T-cell (primary cell): ENCODE results near the gene WBP1L. TPM values are rescaled to one million over a fixed set of nuclear protein-coding genes. Genes with fewer than 3 reads are reported as not detected.

ENCODE experiments used
- ATAC-seq, 4 experiments: fragments of 200-7000 bp in 3 of 4; fragments of 150-1000 bp in 1 of 4; cut with Tn5 transposase; replicated peaks in 1 of 4; 1 replicate in 3 of 4; 2 replicates in 1 of 4; pipeline ENCODE4 v1.10.0; 2021; ENCODE audit warnings: moderate library complexity in 3 of 4, mild to moderate bottlenecking in 2 of 4, moderate number of reproducible peaks in 1 of 4
- CTCF ChIA-PET, 2 donors: fragments of 300-600 bp; sonication (Branson Sonifier 250); formaldehyde crosslinking; loops; one replicate each; lab custom pipeline; 2022; ENCODE audit warnings: antibody characterized with exemption in 2 of 2; lab: Charles Lee
- POLR2A ChIA-PET, 2 donors: fragments of 300-600 bp; sonication (Branson Sonifier 250); formaldehyde crosslinking; loops; one replicate each; lab custom pipeline; 2022; ENCODE audit warnings: antibody characterized with exemption in 2 of 2; lab: Charles Lee
- DNase-seq, 35 experiments: peaks; one replicate each; pipeline versions ENCODE4 v3.0.0 to v3.0.0-alpha.2; 2013 to 2023
- H3K27ac ChIP-seq: one replicate; pipeline ENCODE4 v1.5.1; 2013; ENCODE audit warnings: low read length
- H3K27me3 ChIP-seq, 2 experiments: replicated peaks in 1 of 2; 1 replicate in 1 of 2; 2 replicates in 1 of 2; pipeline versions ENCODE4 v1.6.1 to v1.7.0; 2013; ENCODE audit warnings: low read length in 1 of 2, mixed read lengths in 1 of 2; ENCODE audit not compliant: control insufficient read depth in 2 of 2, insufficient read depth in 2 of 2; ENCODE audit errors: extremely low read depth in 1 of 2
- H3K36me3 ChIP-seq, 2 donors: 1 replicate in 1 of 2; 2 replicates in 1 of 2; pipeline versions ENCODE4 v1.6.1 to v1.7.0; 2013; ENCODE audit warnings: low read length in 1 of 2; ENCODE audit not compliant: control insufficient read depth in 2 of 2, insufficient read depth in 1 of 2; ENCODE audit errors: extremely low read depth in 1 of 2
- H3K4me1 ChIP-seq, 2 experiments: 1 replicate in 1 of 2; 2 replicates in 1 of 2; pipeline versions ENCODE4 v1.6.1 to v1.7.0; 2013; ENCODE audit warnings: low read length in 2 of 2, mixed read lengths in 1 of 2; ENCODE audit not compliant: insufficient read depth in 2 of 2, control insufficient read depth in 1 of 2; ENCODE audit errors: extremely low read depth in 1 of 2
- H3K4me3 ChIP-seq, 2 donors: 1 replicate in 1 of 2; 2 replicates in 1 of 2; pipeline versions ENCODE4 v1.5.1 to v1.7.0; 2013; ENCODE audit warnings: mild to moderate bottlenecking in 2 of 2, low read length in 1 of 2, moderate library complexity in 1 of 2; ENCODE audit not compliant: control insufficient read depth in 1 of 2; ENCODE audit errors: extremely low read depth in 1 of 2
- H3K9me3 ChIP-seq: 2 replicates; pipeline ENCODE4 v1.7.0; 2013
- H3K27ac Mint-ChIP-seq, 2 donors: one replicate each; pipeline ENCODE4 v1.8.0; 2020 to 2021; ENCODE audit warnings: mild to moderate bottlenecking in 2 of 2, mixed read lengths in 2 of 2
- H3K27me3 Mint-ChIP-seq, 2 donors: one replicate each; pipeline ENCODE4 v1.8.0; 2021 to 2022; ENCODE audit warnings: mixed read lengths in 2 of 2
- H3K36me3 Mint-ChIP-seq: one replicate; pipeline ENCODE4 v1.8.0; 2021; ENCODE audit warnings: mixed read lengths
- H3K4me1 Mint-ChIP-seq, 3 donors: one replicate each; pipeline ENCODE4 v1.8.0; 2020 to 2022; ENCODE audit warnings: mixed read lengths in 3 of 3, mild to moderate bottlenecking in 1 of 3
- H3K4me3 Mint-ChIP-seq, 3 donors: one replicate each; pipeline ENCODE4 v1.8.0; 2020 to 2022; ENCODE audit warnings: mild to moderate bottlenecking in 3 of 3, mixed read lengths in 3 of 3, moderate library complexity in 3 of 3
- H3K9me3 Mint-ChIP-seq, 3 donors: one replicate each; pipeline ENCODE4 v1.8.0; 2020 to 2022; ENCODE audit warnings: mixed read lengths in 3 of 3
- WGBS: methylation state at CpG from one replicate; pipeline ENCODE4 v1.1.5; 2013; ENCODE audit warnings: missing lambda C conversion rate; ENCODE audit not compliant: insufficient coverage; 5-methylcytosine and 5-hydroxymethylcytosine counted together
- total RNA-seq, 35 experiments: library from RNA in 6 of 35; stranded (reverse) in 6 of 35; fragments of 120-200 nt in 1 of 35; gene quantifications; one replicate each; pipeline versions ENCODE4 v1.2.1 to v1.2.4 and lab custom pipeline; 2013 to 2026

Gene WBP1L
- total RNA-seq, 5 donors from 2014 or later (not counting 1 experiment from before 2014, with no cell fraction given): 20.0 to 38.5 (median 33.0) TPM

DNA sequence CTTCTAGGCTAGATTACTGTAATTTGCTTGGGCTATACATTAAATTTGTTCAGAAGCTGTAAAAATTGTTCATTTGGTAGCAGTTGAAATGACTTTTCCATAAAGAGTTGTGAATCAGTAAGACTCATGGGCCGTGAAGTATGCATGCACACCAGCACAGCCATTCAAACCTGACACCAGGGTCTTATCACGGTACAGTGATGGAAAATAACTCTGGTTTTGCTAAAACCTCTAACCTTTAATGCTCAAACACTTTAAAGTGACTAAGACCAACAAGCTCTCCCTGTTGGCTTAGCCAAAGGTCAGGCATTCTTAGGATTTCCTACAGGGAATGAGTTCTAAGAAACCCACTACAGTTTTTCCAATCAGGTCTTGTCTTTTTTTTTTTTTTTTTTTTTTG is 41.0 kb upstream of the WBP1L start:
- Histone ChIP-seq H3K36me3 (peaks cover 0 to 14% of the 10 kb centered on the region in 2 donors), H3K27me3 (no peaks in the 10 kb centered on the region), H3K4me1 (peaks cover 0 to 2% of the 10 kb centered on the region in 2 experiments), H3K27ac (no peak overlapping the region), H3K9me3 (no peaks in the 10 kb centered on the region), H3K4me3 (no peak overlapping the region)
- H3K4me3 Mint-ChIP-seq: no peak overlapping the region
- peaks cover 0 to 10% (median 10%) of the 10 kb centered on the region in 3 donors for H3K4me1 Mint-ChIP-seq
- no peak for ATAC-seq
- ChIA-PET CTCF (interaction anchor here in 1 of 2 donors (0.7 kb wide), 2 partner anchors 17 to 350 kb away, joined by 5 to 6 read pairs; no protein-coding TSS in a partner anchor), POLR2A (interaction anchor here (0.6 to 0.7 kb wide), 2 partner anchors 459 to 512 kb away, joined by 4 to 10 read pairs; no protein-coding TSS in a partner anchor)
- H3K27ac Mint-ChIP-seq: no peak overlapping the region
- peaks cover 28% of the 10 kb centered on the region for H3K36me3 Mint-ChIP-seq
- no peaks in the 10 kb centered on the region for H3K9me3 Mint-ChIP-seq
- no peak for DNase-seq
- 72% methylated on average over 2 of the region's 2 CpGs for WGBS
- H3K27me3 Mint-ChIP-seq: no peaks in the 10 kb centered on the region

DNA sequence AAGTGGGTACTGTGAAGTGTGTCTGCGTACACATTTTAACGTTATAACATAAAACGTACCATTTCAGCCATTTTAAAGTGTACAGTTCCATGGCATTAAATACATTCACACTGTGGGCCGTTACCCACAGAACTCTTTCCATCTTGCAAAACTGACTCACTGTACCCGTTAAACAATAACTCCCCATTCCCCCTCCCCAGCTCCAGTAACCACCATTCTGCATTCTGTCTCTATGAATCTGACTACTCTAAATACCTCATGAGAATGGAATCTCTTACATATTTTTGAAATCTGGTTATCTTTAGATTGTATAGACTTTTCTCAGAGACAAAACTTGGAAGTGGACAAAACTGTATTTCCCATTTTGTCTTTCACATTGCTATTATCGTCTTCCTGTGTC is 38.8 kb upstream of the WBP1L start:
- no peak overlapping the region for H3K4me3 ChIP-seq
- no peak overlapping the region for H3K27ac ChIP-seq
- ChIA-PET CTCF (no interaction called here), POLR2A (interaction anchor here in 1 of 2 donors (0.7 kb wide), 1 partner anchor 226 kb away, joined by 8 read pairs; no protein-coding TSS in a partner anchor)
- Mint-ChIP-seq H3K27ac (no peak overlapping the region), H3K36me3 (peaks cover 9% of the 10 kb centered on the region), H3K4me3 (no peak overlapping the region), H3K9me3 (no peaks in the 10 kb centered on the region), H3K4me1 (peaks cover 1 to 12% (median 10%) of the 10 kb centered on the region in 3 donors), H3K27me3 (no peaks in the 10 kb centered on the region)
- no peak for ATAC-seq
- WGBS: 70% methylated on average over 4 of the region's 6 CpGs
- H3K36me3 ChIP-seq: no peaks in the 10 kb centered on the region
- peaks cover 0 to 2% of the 10 kb centered on the region in 2 experiments for H3K4me1 ChIP-seq
- no peak for DNase-seq
- H3K9me3 ChIP-seq: no peaks in the 10 kb centered on the region
- H3K27me3 ChIP-seq: no peaks in the 10 kb centered on the region

DNA sequence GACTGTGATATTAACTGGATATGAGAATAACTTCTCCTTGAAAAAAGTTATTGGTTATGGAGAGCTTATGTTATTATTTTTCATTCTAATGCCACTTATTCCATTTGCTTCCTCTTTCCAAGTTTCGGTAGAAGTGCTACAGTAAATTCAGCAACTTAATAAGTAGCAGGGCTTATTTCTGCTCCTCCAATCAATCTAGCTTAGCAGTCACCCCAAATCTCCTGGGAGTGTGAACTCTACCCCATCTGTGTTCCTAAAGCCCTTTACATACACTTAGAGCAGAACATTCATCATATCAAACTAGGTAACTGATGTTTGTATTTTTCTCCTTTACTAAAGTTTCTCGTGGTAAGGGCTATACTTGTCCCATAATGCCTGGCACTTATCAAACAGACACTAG is 38.2 kb upstream of the WBP1L start:
- Histone ChIP-seq H3K9me3 (no peaks in the 10 kb centered on the region), H3K27ac (no peak overlapping the region), H3K4me1 (peaks cover 0 to 2% of the 10 kb centered on the region in 2 experiments), H3K36me3 (no peaks in the 10 kb centered on the region), H3K4me3 (no peak overlapping the region), H3K27me3 (no peaks in the 10 kb centered on the region)
- ATAC-seq: no peak
- H3K36me3 Mint-ChIP-seq: peaks cover 8% of the 10 kb centered on the region
- DNase-seq: no peak
- no peaks in the 10 kb centered on the region for H3K9me3 Mint-ChIP-seq
- no peak overlapping the region for H3K4me3 Mint-ChIP-seq
- peaks cover 7 to 15% (median 10%) of the 10 kb centered on the region in 3 donors for H3K4me1 Mint-ChIP-seq
- no peaks in the 10 kb centered on the region for H3K27me3 Mint-ChIP-seq
- POLR2A ChIA-PET: interaction anchor here in 1 of 2 donors (0.7 kb wide), 1 partner anchor 227 kb away, joined by 8 read pairs; no protein-coding TSS in a partner anchor
- CTCF ChIA-PET: no interaction called here
- no peak overlapping the region for H3K27ac Mint-ChIP-seq
- WGBS: 100% methylated on average over 1 of the region's 2 CpGs

DNA sequence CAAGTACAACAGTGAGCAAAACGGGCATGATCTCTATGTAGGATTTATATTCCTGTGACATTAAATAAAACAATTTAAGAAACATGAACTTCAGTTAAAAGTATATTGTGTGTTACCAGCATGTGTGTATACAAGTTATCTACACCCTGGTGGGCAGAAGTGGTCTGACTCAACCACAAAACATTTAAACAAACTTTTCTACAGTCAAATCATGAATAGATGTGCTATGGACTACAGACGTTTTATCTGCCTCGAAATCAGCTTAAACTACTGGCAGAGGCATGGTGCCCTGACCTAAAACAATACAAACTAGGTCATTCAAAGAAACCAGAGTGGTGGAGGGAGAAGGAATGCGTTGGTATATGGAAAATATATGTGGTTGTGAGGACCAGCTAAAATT is 33.1 kb upstream of the WBP1L start:
- no peak overlapping the region for H3K4me3 Mint-ChIP-seq
- peaks cover 29 to 47% (median 30%) of the 10 kb centered on the region in 3 donors for H3K4me1 Mint-ChIP-seq
- DNase-seq (peak in 1 of 35 experiments; percentile 18), ATAC-seq (no peak)
- H3K9me3 Mint-ChIP-seq: no peaks in the 10 kb centered on the region
- Histone ChIP-seq H3K36me3 (no peaks in the 10 kb centered on the region), H3K4me3 (no peak overlapping the region), H3K4me1 (peaks cover 7 to 19% of the 10 kb centered on the region in 2 experiments), H3K27ac (peak overlapping the region; percentile 35), H3K9me3 (no peaks in the 10 kb centered on the region), H3K27me3 (no peaks in the 10 kb centered on the region)
- WGBS: no CpG with 5 or more reads among the region's 4 CpGs
- ChIA-PET CTCF (interaction anchor here in 1 of 2 donors (1.1 to 1.7 kb wide), 2 partner anchors 11 to 37 kb away, joined by 3 to 5 read pairs; no protein-coding TSS in a partner anchor), POLR2A (no interaction called here)
- peak overlapping the region in 1 of 2 donors; percentile 60 for H3K27ac Mint-ChIP-seq
- no peaks in the 10 kb centered on the region for H3K27me3 Mint-ChIP-seq
- no peaks in the 10 kb centered on the region for H3K36me3 Mint-ChIP-seq

DNA sequence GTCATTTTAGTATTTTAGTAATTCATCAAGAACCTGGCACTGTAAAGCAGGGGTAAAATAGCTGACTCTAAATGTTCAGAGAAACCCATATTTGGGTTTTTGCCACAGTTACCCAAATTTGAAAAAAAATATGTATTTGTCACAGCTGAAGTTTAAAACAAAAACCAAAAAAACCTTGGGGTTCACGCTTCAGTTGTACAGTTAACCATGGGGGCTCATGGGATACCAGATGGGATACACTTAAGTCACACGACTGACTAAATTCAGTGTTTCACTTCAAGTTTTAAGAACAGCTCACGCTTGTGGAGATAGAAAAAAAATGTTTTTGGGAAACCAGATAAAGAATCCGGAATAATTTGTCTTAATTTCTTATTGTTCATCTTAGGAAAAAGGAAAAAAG is 31.7 kb upstream of the WBP1L start:
- no peaks in the 10 kb centered on the region for H3K36me3 ChIP-seq
- H3K4me1 ChIP-seq: peaks cover 9 to 17% of the 10 kb centered on the region in 2 experiments
- POLR2A ChIA-PET: interaction anchor here (0.6 to 0.8 kb wide), 3 partner anchors 10 to 200 kb away, joined by 3 to 10 read pairs (median 3); no protein-coding TSS in a partner anchor
- no peak for ATAC-seq
- H3K4me3 Mint-ChIP-seq: peak overlapping the region in 1 of 3 donors; percentile 95
- no peak overlapping the region for H3K27ac Mint-ChIP-seq
- no peaks in the 10 kb centered on the region for H3K27me3 Mint-ChIP-seq
- CTCF ChIA-PET: interaction anchor here (0.7 to 1.0 kb wide), 2 partner anchors 69 to 70 kb away, joined by 3 read pairs; no protein-coding TSS in a partner anchor
- no peaks in the 10 kb centered on the region for H3K9me3 ChIP-seq
- H3K9me3 Mint-ChIP-seq: no peaks in the 10 kb centered on the region
- no peaks in the 10 kb centered on the region for H3K36me3 Mint-ChIP-seq
- no peaks in the 10 kb centered on the region for H3K27me3 ChIP-seq
- peak overlapping the region; percentile 41 for H3K27ac ChIP-seq
- no peak overlapping the region for H3K4me3 ChIP-seq
- DNase-seq: no peak
- no CpG with 5 or more reads among the region's 4 CpGs for WGBS
- H3K4me1 Mint-ChIP-seq: peaks cover 35 to 52% (median 40%) of the 10 kb centered on the region in 3 donors

DNA sequence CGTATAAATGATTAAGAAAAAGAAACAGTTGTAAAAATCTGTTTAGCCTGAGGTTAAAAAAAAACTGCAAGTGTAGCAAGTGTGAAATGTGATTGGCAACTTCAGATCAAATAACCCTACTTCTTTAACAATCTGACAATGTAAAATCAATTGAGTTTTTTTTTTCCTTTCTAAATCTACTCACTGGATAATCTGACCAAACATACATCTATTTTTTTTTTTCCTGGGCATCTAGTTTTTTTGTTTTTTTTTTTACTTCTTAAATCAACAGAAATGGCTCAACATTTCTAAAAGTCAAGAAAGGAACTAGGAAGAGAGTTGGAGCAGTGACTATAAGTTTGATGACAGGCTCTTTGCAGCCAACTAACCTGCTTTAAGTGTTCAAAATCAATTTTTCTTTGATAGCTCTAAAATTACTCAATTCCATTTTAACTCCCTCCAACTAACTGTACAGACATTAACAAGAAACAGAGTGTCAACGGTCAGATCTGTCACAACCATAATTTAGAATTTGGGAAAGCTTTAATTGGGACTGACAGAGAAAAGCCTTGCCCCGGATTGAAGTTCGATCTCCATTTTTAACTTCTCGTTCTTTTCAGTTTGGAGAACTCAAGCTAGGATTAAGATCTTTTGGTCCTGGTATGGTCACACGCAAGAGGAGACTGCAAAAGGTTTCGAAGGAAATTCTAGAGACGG is 30.8 kb upstream of the WBP1L start:
- Mint-ChIP-seq H3K4me3 (peak overlapping the region; percentile 88 to 97 (median 95)), H3K9me3 (no peaks in the 10 kb centered on the region), H3K36me3 (peaks cover 8% of the 10 kb centered on the region), H3K4me1 (peaks cover 39 to 57% (median 49%) of the 10 kb centered on the region in 3 donors), H3K27ac (peak overlapping the region; percentile 82 to 93), H3K27me3 (no peaks in the 10 kb centered on the region)
- Histone ChIP-seq H3K4me1 (peaks cover 9 to 17% of the 10 kb centered on the region in 2 experiments), H3K27ac (peak overlapping the region; percentile 83), H3K9me3 (no peaks in the 10 kb centered on the region), H3K27me3 (no peaks in the 10 kb centered on the region), H3K36me3 (peaks cover 0 to 6% of the 10 kb centered on the region in 2 donors), H3K4me3 (peak overlapping the region; percentile 76 to 86)
- 0% methylated on average over 3 of the region's 8 CpGs for WGBS
- ATAC-seq (no peak), DNase-seq (no peak)
- POLR2A ChIA-PET: interaction anchor here (0.6 to 1.3 kb wide), 7 partner anchors 14 to 265 kb away, joined by 3 to 10 read pairs (median 3); no protein-coding TSS in a partner anchor
- CTCF ChIA-PET: interaction anchor here (0.7 to 2.9 kb wide), 12 partner anchors 14 to 472 kb away, joined by 3 to 28 read pairs (median 5); partner anchors contain the start of genes ACTR1A (in 1 of the 2), CNNM2 (in 1 of the 2), PITX3 (in 1 of the 2) and SUFU (in 1 of the 2)
